Measurements from ENCODE around the gene HOXA10.

The HOXA10 gene

DNA sequence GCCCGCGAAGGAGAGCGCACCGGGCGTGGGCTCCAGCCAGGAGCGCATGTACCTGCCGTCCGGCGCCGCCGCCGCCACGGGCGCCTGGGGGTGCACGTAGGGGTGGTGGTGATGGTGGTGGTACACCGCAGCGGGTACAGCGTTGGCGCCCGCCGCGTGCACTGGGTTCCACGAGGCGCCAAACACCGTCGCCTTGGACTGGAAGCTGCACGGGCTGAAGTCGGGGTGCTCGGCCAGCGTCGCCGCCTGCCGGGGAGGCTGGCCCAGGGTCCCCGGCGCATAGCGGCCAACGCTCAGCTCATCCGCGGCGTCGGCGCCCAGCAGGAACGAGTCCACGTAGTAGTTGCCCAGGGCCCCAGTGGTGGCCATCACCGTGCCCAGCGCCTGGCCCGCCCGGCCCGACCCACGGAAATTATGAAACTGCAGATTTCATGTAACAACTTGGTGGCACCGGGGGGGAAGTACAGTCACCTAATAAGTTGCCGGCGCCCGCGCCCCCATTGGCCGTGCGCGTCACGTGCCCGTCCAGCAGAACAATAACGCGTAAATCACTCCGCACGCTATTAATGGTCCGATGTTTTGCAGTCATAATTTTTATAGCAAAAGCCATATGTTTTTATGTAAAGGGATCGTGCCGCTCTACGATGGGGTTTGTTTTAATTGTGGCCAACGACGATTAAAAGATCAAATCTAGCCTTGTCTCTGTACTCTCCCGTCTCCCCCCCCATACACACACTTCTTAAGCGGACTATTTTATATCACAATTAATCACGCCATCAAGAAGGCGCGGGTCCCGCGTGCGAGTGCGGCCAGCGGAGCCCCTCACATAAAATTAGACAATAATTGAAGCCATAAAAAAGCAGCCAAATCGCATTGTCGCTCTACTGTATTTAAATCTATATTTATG, 8.8 kb downstream of the HOXA10 start, which contains the start of gene HOXA9:
HOXA9 (minus strand) TSS at position 449 of the 907 bp plus-strand sequence; CDS start at position 369, 80 bp downstream.
- DNase-seq = no peak

DNA sequence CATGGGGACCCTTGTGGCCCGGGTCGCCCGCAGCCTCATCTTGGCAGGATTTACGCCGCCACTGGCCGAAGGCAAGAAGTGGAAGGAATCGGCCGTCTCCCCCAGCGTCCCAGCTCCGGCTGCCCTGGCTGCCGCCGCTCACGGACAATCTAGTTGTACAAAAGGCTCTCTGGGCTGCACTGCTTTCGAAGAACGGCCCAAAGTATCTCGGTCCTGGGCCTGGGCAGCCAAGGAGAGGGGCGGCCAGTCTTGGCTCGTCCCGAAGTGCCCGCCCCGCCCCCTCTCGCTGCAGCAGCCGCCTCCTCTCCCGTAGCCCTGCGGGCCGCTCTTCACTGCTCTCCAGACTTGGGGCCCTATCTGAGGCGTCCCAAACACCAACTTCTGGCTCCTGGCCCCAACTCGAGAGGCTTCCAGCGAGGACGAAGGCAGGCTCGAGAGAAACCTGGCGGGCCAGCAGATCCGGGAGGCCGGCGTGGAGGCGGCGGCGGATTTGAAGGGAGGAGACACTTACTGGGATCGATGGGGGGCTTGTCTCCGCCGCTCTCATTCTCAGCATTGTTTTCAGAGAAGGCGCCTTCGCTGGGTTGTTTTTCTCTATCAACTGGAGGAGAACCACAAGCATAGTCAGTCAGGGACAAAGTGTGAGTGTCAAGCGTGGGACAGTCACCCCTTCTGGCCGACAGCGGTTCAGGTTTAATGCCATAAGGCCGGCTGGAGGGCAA, 9.6 kb downstream of the HOXA10 start:
- no peak for DNase-seq

DNA sequence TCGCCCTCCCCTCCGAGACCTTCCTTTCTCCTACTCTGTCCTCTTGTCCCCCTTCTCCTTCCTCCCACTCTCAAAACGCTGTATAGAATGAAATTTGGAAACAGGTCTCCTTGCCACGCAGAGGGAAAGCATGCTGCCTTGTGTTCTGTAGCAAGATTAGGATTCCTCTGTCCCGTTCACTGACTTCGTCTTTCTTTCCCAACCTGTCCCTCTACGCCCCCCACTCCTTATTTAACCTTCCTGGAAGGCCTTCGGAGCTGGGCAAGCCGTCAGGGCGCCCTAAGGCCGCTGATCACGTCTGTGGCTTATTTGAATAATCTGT, 10.1 kb downstream of the HOXA10 start:
- no peak for DNase-seq

DNA sequence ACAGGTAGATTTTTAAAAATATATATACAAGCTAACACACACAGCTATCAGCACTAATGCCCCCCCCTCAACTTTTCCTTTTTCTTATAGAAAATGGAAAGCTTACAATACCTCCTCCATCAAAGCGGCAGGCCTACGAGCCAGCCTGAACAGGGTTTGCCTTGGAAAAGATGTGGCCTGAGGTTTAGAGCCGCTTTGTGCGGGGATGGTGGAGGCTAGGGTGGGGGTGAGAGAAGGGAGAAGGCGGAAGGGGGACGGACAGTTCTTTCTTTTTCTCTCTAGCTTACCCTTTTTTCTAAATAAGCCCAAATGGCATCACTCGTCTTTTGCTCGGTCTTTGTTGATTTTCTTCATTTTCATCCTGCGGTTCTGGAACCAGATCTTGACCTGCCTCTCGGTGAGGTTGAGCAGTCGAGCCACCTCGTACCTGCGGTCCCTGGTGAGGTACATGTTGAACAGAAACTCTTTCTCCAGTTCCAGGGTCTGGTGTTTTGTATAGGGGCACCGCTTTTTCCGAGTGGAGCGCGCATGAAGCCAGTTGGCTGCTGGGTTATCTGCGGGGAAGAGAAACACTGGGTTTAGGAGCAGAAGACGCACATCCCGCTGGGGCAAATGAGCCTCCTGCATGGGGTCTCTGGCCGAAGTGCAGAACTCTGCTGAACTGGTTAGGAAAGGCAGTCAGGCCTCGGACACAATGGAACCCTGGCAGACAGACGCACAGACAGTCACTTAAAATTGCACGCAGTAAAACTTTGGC, 10.7 kb downstream of the HOXA10 start:
- no peak for DNase-seq

DNA sequence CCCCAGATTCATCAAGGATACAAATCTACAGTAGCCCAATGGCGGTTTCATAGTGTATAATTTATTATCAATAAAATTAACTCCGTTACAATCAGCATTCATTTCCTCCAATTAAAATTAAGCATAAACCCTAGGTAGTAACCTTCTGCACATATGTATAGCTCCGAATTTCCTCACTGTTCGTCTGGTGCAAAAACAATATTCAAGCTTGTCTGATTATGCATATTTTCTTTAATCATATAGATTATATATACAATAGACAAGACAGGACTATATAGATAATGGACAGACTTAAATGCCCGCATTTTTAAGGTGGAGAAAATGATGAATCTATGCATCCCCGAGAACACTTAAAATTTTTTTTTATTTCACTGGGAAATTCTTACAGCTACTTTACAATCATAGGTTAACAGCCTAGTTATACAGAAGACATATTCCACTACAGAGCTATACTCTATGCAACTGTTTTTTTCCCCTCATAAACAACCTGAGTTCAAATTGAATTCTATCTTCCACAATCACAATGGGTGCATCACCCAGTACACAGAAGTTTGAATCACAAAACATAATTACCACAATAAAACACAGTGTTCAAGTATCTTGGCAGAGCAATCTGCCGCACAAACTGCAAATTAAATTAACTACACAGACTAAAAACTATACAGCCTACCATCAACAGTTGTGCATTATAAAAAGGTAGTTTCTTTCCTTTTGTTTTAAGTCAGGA, 11.4 kb downstream of the HOXA10 start:
- DNase-seq = no peak

DNA sequence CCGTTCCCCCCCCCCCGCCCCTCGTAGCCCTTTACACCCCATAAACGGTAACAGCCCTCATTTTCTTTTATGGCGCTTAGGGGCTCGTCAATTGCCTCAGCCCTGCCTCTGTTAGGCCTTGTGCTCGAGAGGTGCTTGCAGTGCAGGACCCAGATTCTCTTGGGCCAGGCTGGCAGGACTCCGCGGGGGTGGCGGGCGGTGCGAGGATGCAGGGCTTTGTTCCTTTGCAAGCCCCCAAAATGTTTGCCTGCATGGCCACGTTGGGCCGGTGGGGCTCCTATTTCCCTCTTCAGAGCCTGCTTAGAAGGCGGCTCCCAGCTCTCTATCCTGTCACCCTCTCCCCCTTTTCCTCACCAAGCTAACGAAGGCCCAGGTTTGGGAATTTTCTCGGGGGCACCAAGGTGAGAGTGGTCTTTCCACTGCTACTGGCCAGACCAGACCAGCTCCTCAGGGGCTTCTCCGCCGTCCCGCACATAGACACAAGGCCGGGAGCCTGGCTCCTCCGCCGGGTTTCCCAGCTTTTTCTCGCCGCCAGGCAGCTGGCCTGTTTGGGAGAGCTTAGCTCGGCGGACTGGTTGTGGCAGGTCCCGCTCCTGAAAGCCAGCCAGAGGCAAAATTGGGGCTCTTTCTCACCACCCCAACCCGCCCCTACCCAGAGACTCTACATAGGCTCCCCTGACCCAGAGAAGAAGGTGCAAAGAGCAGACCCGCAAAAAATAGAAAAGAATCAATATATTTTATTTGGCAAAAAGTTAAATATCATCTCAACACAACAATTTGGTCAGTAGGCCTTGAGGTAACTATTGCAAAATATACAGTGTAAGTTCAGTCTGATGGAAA, 12.2 kb downstream of the HOXA10 start:
- DNase-seq = no peak

DNA sequence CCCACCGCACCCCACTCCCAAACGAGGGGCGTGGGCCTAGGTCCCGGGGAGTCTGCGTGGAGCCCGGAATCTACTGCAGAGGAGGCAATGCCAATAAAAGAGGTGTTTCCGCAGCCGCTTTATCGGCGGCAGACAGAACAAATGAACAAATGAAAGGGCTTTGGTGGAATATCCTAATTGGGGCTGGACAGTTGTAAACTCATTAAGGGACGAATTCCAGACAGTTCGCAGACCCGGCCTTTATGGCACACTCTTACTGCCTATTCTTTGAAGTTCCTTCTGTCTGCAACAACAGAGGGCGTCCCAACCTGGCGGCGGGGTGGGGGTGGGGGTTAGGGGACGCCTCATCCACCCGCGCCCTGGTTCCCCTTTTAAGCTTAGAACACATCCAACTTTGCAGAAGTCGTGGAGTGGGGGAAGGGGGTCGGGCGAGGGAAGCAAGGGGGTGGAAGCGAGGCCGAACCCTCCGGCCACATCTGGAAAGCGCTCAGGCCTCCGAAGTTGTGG, 12.9 kb downstream of the HOXA10 start:
- DNase-seq = no peak

DNA sequence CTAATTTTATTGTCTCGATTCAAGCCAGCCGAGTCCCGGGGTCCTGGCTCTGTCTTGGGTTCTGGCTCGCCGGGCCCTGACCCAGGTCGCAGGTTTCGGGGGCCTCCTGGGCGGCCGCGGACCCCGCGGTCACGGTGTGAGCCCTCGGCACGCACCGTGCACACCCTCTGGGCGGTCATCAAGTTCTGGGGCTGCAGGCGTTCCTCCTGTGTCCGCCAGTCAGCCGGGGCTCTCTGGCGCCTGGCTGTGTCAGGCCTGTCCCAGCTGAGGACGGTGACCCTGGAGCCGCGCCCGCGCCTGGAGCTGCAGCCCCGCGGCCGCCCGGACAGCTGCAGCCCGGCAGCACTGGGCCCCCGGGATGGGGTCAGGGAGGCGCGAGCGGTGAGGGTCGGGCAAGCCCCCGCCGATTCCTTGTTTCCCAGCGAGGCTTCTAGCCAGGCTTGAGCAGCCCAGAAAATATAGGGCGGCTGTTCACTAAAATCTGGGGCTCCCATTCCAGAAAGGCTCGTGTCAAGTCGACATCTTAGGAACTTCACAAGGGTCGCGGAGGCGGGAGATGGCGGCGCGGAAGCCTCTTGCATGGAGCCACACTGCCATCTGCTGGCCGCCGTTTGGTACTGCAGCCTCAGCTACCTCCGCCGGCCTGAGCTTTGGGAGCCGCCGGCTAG, 13.4 kb downstream of the HOXA10 start:
- peak; percentile 80 to 83 for DNase-seq

DNA sequence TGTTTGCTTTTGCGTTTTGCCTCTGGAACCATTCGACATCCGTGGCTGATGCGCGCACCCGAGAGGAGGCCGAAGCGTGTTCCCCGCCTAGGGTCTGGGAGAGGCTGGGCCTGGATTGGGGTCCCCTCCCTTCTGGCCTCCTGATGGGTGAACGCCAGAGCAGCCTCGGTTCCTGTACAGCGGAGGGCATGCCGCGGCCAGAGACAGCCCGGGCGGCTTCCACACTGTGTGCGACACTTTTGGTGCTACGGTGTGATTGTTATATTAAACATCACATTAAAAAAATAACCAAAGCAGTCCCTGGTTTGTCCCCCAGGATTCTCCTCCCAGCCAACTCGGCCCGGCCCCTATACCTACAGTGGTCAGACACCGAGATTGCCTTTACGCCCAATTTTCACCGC, 14.0 kb downstream of the HOXA10 start:
- DNase-seq = no peak

DNA sequence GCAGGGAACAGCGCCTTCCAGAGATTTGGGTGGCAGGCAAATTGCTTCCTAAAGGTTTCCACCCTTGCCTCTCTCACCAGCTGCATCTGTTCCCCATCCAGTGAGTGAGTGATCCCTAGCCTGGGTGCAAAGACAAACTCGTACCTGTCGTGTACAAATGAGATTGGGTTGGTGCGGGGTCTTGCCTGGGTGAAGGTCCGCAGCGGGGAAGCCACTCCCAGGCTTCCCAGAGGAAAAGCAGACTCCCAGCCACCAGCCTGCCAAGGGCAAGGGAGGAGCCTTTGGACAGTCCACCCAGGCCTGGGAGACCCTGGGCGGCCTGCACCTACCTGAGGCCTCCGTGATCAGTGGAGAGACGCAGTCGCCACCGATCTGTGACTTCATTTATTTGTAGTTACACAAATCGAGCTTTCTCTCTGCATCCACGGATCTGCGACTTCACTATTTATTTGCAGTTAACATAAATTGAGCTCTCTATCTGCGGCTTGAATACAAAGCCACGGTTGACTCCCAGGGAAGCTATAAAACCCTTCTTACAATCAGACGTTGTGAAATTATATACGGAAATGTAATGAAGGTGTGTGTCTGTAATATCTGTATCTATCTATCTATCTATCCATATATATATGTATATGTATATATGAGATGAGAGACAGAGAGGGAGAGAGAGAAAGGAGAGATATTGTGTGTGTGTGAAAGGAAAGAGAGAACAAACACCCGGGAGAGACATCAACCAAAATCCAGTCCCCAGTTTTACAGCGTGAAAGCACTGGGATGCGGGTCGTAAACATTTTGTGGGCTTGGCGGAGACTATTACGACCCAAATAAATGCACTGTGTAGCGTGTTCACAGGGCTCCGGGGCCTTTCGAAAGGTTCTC, 14.6 kb downstream of the HOXA10 start:
- no peak for DNase-seq

DNA sequence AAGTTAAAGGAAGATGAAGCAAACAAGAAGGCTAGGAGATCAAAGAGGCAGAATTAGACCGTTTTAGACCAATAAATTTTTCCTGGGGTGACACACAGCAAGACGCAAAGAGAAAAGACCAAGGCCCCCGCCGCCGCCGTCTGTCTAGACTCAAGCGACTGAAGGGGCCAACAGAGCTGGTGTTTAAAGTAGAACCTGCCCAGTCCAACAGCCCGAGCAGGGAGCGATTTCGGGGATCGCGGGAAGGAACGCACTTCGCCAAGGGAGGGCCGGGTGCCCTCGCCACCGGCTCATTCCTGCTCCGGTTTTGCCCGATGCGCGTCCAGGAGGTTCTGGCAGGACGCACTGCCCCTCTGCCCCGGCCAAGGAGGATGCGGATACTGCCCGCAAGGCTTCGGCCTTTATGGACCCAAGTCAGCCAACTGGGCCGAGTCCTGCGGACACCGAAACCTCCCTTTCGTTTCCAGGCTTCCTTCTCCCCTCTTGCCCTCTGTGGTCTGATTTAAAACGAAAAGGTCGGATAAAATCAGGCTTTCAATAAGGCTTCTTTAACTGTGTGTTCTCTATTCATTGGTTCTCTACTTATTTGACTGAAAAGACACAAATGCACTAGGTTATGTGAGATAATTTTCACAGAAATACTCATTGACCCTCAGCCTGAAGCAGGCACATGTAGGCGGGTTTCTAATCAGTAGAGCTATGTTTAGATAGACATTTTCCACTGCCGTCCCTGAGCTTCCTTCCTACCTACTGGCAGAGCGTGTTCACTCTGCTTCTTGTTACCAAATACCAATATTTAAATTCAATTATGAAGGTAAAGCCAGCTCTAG, 15.5 kb downstream of the HOXA10 start:
- DNase-seq = no peak

DNA sequence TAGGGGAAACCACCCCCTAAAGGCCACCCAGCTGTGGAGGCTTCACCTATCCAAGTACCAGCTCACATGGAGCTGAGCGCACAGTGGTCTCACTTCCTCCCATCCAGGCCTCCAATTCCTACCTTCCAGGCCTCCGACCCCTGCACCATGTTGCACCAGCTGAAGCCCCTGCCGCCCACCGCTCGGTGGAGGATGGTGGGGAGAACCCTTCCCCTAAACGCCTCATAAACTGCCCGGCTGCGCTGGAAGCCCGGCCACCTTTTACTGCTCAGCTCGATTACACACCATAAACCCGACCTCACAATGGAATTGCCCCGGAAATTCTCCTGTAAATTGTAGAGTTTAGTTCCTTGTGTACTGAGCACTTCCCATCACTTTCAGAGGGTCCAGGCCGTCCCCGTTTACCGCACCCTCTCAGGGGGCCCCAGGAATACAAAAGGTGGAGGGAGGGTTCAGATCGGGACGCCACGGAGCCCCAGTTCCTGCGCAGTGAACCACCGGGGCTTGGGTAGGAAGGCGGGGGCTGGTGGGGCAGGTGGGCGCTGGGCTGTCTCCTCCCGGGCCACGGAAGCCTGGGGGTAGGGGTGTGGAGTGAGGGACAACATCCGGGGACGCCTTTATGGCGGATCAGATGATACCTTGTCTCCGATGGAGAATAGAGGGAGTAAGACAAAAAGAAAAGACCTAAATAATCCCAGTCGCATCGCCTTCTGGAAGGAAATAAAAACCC, 16.3 kb downstream of the HOXA10 start:
- DNase-seq = no peak

DNA sequence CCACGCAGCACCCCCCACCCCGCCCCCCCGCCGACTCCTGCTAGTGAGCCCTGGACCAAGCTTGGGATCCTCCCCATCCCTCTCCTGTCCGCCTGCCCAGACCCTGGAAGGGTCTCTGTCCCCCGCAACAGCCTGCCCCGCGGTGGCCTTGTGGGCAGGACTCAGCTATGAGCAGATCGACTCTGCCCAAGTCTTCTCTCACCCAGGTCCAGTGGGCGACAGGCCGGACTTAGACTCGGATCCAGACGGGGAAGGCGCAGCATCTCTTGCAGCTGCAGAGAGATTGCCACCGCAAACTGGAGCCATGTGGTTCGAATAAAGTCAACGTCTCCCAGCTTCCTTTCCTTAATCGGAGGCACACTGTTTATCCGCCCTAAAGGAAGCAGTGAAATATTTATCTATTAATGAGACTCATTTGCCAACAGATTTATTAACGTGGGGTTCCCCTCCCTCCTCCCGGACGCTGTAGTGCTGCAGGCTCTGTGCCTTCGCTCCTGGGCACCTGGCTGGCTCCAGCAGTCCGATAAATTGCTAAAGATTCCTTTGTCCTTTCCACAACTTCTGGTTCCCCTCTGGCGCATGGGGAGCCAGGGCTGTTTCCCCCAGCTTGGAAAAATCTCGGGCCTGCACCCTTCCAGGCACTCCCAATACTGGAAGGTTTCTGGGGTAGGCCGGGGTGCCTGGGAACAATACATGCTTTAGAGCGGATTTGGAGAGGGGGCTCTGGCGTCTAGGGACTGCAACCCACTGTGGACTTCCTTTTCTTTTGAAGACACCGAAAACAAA, 17.0 kb downstream of the HOXA10 start:
- no peak for DNase-seq

DNA sequence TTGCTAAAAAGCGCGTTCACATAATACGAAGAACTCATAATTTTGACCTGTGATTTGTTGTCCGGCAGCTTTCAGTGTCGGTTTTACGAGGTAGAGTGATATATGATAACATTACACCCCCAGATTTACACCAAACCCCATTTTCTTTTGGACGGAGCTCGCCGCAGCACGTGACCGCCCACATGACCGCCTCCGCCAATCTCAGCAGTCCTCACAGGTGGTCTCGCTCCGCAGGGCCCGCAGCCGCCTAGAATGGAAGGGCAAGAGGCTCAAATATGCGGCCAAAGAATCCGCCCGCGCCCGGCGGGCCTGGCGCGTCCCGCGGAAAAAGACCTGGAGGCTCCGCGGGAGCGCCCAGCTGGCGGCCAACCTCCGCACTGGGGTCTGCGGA, 17.6 kb downstream of the HOXA10 start, which contains the start of gene HOXA7:
HOXA7 (minus strand) TSS at position 168 of the 391 bp plus-strand sequence; CDS start at position 38, 130 bp downstream.
- no peak for DNase-seq

DNA sequence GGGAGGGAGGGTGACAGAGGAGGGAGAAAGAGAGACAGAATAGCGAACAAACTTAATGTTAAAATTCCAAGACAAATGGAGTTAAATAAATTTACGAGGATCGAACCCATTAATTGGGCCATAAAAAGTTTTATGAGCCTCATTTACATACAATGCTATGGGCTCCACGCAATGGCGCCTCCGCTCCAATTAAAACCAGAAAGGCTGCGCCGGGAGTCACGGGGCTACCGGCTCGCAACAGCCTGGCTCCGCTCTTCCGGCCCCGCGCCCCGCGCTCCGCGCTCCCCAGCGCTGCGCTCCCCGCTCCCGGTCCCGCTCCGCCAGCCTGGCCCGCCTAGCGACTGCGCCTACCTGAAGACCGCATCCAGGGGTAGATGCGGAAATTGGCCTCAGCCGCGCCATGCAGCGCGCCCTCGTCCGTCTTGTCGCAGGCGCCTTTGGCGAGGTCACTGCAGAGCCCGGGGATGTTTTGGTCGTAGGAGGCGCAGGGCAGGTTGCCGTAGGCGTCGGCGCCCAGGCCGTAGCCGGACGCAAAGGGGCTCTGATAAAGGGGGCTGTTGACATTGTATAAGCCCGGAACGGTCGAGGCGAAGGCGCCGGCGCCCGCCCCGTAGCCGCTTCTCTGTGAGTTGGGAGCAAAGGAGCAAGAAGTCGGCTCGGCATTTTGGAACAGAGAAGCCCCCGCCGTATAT, 18.2 kb downstream of the HOXA10 start:
- no peak for DNase-seq

Data from activated CD4-positive, alpha-beta T cell treated with anti-CD3 and anti-CD28 coated beads, Interleukin-2, amount 50 U/mL, for 4 hours (primary cell).